ENCODE measurements around the gene SUPT20HL1.
"Not testable (repeated sequence)": the region's sequence is repeated elsewhere in the genome, so short reads cannot be mapped to it uniquely, and the experiment has no call there.

Gene SUPT20HL1

DNA sequence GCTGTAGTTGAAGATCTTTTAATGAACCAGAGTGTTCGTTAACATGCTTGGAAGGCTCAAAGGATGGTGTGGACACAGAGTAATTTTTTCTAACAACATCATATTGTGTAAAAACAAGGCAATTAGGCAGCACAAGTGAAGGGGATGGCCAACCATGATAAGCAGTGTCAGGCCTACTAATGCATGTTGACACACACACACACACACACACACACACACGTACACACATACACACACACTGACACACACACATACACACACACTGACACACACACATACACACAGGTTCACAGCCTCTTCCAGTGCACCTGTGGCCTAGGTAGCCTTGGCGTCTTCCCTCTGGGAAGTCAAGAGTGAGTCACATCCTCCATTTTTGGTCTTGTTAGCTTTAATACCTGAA is at the start of gene SUPT20HL1:
Gene SUPT20HL1, plus strand, starts transcription at position 368 of the 400 bp plus-strand sequence. CDS start 2,122 bp downstream, outside the sequence.
- no peak for DNase-seq

DNA sequence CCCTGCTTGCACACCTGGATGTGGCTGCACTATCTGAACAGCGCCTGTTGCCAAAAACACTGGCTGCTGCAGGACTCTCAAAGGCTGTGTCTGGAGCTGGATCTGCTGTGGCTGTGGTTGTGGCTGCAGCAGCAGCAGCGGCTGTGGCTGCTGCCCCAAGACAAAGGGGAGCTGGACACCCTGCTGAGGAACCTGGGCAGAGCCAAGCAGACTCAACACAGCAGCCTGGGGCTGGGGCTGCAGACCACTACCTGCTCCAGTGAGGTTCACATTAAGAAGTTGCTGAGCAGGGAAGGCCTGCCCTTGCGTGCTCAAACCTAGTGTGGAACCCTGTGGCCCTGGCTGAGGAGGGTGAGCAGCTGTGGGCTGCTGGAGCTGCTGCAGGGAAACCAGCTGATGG is 49.5 kb upstream of the SUPT20HL1 start:
- not testable (repeated sequence) for DNase-seq

DNA sequence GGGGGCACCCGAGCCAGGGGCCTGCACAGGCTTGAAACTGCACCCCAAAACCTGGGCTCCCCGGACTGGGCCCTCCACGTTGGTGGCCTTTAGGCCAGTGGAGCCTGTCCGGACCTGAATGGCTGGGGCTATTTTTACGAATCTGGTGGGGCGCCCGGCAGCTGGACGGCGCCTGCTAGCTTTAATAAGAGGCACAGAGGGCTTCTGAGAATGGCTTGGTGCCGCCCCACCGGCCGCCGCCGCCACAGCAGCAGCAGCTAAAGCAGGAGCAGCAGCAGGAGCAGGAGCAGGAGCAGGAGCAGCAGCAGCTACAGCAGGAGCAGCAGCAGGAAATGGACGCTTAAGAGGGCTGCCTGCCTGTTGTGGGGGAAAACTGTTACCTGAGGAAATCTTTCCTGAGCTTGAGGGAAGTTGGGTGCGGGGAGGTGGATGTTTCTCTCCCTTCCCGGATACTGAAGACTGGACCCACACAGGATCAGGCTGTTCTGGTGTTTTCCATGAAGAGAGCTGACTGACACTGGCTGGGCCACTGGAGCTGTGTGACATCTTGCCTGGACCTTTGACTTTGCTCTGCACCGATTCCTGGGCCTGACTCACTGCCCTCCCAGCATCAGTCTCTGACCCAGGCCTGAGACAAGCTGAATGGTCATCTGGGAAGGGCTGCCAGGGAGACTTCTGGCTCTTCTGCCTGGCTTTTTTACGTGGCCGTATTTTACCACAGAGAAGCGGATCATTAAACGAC is 48.8 kb upstream of the SUPT20HL1 start:
- DNase-seq = not testable (repeated sequence)

DNA sequence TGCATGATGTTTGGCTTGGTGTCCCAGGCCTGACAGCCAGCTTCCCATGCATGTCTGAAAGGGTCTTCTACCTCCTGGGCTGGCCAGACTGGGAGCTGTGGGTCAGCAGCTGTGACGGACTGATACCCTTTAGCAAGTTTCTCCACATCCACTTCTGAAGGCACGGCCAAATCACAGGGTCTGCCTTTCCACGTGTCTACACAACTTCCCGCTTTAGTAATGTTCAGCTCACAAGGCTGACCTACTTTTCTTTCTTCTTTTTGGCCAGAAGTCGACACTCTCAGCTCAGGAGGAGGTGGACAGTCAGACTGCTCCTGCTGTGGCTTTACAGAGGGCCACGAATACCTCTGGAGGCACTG is 48.2 kb upstream of the SUPT20HL1 start:
- DNase-seq = not testable (repeated sequence)

DNA sequence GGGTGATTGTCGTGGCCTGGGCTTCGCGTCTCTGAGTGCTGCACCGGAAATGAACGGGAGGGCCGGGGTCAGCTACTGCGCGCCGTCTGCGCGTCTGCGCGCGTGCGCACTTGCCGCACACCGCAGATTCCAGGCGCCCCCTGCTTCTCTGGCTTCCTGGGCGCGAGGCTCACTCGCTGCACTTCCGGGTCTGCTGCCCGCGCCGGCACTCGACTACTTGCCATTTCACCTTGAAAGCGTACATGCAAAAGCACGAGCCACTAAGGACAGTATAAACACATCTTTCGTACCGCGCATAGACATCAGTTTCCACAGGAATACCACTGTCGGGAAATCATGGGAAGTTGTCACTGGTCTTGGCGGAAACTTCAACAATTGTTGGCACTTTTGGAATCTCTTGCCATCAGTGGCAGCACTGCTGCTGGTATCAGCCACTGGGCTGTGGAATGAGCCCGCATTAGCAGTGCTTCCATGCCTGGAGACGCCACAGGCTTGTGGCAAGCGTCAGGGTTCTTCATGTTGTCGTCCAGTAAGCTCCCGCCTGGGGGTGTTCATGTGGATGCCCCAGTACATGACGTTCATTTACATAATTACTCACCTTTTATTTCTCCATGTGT is 46.3 kb upstream of the SUPT20HL1 start, which contains the start of gene SUPT20HL2:
Gene SUPT20HL2, minus strand, starts transcription at position 51 of the 617 bp plus-strand sequence. CDS start 754 bp downstream, outside the sequence.
- no peak for DNase-seq

DNA sequence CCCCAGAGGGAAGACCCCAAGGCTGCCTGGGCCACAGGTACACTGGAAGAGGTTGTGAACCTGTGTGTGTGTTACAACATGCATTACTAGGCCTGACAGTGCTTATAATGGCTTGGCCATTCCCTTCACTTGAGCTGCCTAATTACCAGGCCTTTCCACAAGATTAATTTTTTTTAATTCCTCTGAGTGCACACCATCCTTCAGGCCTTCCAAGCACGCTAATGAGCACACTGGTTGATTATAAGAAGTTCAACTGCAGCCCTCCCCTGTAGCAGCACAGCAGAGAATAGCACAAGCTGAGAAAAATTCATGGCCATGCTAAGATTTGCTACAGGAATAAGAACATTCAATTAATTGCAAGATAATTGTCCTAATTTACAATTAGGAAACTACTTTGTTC is 44.3 kb upstream of the SUPT20HL1 start:
- no peak for DNase-seq

DNA sequence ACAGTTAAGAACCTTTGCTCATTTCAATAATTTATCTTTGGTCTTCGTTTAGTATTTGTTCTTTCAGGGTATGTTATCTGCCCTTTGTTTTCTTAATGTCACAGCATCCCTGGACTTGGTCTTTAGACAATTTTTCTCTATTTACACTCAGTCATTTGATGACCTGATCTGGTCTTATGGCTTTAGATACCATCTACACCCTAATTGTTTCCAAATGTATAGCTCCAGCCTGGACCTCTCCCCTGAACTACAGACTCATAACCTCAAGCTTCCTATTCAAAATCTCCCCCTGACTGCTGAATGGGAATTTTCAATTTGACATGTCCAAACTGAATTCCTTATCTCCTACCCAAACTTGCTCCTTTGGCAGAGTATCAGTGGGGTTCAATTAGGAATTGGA is 42.9 kb upstream of the SUPT20HL1 start:
- no peak for DNase-seq

DNA sequence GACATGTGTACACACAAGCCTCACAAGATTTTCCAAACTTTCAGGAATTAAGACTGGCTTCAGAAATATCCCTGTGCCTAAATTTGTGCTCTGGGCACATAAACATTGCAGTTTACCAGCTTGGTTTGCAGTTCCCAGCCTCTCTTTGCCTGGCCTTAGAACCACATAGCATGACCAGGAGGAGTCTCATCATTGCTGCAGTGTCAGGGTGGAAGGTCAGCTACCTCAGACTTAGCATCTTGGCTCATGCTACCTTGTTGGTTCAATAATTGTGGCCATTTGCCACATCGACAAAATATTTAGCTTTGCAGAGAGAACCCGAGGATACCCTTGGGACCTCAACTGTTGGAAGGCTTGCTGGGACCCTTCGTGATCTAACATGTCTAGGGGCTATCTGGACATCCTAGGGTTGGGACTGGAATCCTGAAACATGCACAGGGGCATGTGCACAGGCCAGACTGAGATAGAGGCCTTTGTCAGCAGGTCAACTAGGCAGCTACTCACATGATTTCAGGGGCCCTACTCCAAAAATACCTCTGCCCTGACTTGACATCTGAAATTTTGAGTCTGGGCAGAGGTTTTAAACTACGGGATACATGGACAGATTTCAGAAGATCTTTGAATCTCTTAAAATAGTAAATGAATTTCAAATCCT is 38.6 kb upstream of the SUPT20HL1 start:
- no peak for DNase-seq

DNA sequence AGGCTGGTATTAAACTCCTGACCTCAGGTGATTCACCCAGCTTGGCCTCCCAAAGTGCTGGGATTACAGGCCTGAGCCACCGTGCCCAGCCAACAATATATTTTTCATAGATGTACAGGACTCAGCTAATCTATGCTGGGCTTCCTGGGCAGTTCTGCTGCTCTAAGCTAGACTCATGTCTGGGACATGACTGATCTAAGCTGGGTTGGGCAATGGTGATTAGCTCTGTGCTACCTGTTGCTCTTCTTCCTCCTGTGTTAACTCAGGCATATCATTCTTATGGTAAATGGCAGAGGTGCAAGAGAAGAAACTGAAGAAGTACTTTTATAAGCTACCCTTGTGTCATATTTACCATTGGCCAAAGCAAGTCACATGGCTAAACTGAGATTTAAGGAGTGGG is 35.2 kb upstream of the SUPT20HL1 start:
- DNase-seq = no peak

DNA sequence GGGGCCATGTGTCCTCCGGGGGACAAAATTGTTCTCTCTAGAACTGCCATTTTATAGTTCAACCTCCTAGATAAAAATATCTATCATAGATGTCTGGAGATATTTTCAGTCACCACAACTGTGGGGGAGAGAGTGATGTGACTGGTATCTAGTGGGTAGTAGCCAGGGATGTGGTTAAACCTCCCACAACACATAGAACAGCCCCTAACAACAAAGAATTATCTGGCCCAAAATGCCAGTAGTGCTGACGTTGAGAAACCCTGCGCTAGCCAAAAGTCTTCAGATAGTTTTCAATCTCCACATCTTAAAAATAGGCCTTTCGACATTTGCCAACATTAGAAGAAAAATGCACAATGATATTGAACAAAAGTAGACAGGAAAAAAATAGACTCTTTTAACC is 27.6 kb upstream of the SUPT20HL1 start:
- DNase-seq = no peak

DNA sequence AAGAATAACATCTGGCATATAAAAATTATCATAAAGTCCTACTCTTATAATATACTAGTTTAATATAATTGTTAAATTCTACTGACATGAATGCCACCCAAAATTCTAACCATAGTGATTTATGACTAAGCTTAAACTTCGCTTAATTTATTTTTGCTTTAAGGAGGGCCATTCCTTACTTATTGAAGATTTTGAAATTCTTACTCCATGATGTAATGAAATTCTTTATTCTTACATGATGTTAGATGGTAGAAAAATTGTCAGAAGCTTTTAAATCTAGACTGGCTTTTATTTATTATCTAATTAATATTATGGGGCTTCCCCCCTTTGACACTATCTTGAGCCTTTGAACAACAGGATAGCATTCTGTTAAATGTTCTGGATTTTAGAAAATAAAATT is 27.1 kb upstream of the SUPT20HL1 start:
- no peak for DNase-seq

DNA sequence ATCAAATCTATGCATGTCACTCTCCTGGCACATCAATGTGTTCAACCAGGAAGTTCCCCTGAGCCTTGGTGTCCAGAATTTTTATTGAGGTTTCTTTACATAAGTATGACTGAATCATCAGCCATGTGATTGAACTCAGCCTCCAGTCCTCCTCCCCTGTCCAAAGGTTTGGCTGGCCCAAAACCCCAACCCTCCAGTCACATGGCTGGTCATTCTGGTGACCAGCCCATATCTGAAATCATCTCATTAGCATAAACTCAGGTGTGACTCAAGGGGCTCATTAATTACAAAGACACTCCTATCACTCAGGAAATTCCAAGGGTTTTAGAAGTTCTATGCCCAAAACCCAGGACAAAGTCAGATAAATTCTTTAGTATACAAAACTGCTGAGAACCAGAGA is 26.0 kb upstream of the SUPT20HL1 start:
- DNase-seq = no peak

DNA sequence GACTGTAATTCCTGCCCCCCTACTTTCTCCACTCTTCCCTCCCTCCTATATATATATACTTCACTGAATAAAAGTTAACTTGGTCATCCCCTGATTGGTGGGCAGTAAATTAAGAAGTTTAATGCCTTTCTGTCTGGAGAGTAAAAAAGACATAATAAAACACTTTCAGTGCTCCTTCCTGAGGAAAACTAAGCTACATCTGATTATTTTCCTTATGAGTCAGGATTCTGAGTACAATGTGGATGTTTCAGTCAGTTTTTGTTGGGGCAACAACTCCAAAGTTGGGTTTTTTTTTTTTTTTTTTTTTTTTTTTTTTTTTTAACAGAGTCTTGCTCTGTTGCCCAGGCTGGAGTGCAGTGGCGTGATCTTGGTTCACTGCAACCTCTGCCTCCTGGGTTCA is 24.6 kb upstream of the SUPT20HL1 start:
- no peak for DNase-seq

DNA sequence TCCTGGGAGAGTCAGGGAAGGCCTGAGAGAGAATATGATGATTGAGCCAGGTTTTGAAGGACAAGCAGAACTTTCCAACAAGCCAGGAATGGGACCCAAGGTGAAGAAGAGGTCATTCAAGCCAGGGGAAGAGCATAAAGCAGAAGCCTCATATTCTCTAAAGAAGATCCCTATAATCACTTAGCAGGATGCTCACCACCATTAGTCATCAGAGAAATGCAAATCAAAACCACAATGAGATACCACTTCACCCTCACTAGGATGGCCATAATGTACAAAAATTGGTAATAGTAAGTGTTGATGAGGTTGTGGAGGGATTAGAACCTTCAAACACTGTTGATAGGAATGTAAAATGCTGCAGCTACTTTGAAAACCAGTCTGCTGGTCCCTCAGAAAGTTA is 20.5 kb upstream of the SUPT20HL1 start:
- no peak for DNase-seq

DNA sequence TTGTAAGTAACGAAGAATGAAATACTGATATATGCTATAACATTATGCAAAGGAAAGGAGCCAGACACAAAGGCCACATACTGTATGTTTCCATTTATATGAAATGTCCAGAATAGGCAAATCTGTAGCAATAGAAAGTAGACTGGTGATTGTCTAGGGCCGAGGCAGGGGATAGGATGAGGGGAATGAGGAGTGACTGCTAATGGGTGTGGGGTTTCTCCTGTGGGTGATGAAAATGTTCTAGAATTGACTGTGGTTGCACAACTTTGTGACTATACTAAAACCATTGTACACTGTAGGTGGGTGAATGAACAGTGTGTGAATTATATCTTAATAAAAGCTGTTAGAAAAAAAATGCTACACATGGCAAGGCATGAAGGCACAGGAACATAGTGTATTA is 19.9 kb upstream of the SUPT20HL1 start:
- DNase-seq = no peak

DNA sequence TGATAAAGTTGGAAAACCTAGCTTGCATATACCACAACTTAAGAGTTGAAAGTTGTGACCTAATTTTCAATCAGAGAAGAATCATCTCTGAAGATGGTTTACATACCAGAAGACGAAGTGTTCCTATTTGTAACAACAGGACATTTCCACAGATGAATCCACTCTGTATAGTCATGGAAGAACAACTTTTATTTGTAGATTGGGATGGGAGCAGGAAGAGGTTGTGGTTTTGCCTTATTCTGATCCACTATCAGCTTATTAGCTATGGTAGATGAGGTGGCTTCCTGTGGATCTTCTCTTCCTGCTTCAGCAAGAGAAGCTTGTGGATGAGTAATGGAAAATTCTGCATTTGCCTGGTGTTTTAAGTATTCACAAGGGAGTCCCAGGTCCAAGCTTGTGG is 18.6 kb upstream of the SUPT20HL1 start:
- DNase-seq = no peak

DNA sequence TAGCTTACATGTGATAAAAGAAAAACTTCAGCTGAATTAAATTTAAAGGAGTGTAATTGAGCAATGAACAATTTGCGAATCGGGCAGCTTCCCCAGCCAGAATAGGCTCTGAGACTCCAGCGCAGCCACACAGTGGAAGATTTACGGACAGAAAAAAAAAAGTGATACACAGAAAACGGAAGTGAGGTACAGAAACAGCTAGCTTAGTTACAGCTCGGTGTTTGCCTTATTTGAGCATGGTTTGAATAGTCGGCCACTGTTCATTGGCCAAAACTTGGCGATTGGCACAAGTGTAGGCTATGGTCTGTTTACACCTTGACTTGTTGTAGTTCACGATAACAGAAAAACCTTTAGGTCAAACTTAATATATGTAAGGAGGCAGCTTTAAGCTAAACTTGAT is 16.7 kb upstream of the SUPT20HL1 start:
- no peak for DNase-seq

DNA sequence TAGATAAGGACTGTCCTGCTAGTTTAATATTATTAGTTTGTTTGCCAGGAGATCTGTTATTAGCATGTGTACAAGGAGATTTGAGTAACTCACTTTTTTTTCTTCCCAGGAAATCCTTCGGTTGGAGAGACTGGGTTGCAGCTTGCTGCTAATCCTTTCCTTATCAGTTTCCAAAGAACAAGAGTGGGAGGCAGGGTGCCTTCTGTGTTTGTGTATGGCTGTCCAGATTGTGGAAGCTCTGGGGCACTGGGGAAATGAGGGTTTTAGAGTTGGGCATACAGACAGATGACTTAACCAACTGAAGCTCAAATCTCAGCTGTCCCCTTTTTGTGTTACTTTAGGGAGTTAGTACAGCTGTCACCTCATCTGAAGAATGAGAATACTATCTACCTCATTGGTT is 12.6 kb upstream of the SUPT20HL1 start:
- no peak for DNase-seq

DNA sequence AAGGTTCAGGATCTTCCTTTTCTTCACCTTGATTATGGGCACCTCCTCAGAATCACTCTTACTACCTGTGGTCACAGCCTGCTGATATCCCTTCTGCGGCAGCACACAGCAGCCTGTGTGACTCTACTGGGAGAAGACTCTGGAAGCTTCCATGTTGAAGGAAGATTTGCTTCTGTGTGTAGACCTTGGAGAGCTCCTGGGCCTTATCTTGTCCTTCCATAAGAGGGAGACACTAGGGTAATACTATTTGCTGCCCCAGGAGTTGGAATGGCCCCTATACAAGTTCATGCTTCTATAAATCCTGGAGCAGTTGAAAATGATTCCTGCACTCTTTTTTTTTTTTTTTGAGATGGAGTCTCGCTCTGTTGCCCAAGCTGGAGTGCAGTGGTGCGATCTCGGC is 10.2 kb upstream of the SUPT20HL1 start:
- DNase-seq = no peak

DNA sequence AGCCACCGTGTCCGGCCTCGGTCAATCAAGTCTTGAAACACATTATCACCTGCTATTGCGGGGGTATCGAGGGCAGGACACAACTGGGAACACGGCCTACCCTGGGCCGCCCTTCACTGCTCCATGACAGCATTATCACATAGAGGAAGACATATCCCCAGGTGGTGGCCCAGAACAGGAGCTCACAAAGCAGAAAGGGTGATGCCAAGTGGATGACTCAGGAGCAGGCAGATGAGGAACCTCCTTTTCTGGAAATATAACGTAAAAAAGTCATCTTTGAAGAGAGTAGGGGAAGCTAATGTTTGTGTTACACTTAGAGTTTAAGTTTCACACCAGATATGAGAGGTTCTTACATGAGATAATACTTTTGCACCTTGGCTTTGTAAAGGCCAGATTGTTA is 5.3 kb upstream of the SUPT20HL1 start:
- DNase-seq = no peak

DNA sequence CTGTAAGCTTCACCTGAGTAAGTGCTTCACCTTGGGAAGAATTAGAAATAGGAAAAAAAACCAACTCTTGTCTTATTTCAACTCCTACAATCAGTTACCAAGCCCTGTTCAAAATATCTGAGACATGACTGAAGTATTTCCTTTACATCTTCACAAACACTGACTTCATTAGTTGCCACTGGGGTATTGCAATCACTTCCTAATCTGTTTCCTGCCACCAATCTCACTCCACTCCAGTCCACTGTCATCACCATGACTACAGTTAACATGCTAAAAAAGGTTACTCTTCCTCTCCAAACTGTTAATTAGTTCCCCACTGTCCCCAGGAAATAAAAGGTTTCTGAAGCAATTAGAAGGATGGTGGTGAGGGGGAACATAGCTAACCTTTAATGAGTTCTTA is 3.3 kb upstream of the SUPT20HL1 start:
- no peak for DNase-seq

DNA sequence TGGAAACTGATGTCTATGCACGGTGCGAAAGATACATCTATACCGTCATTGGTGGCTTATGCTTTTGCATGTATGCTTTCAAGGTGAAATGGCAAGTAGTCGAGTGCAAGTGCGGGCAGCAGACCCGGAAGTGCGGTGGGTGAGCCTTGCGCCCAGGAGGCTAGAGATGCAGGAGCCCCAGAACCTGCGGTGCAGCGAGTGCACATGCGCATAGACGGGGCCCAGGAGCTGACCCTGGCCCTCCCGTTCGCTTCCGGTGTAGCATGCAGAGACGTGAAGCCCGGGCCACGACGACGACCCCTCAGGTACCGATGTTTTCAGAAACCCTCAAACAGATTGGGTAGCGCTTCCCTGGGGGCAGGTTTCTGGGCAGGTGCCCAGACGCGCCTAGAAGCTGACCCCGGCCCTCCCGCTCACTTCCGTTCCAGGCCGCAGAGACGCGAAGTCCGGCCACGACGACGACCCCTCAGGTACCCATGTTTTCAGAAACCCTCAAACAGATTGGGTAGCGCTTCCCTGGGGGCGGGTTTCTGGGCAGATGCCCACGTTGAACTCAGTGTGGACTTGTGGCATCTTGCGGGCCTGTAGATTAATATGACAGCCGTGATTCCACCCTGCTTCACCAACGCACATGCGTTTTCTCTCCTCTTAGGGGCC is 1.8 kb downstream of the SUPT20HL1 start:
- DNase-seq = not testable (repeated sequence)

DNA sequence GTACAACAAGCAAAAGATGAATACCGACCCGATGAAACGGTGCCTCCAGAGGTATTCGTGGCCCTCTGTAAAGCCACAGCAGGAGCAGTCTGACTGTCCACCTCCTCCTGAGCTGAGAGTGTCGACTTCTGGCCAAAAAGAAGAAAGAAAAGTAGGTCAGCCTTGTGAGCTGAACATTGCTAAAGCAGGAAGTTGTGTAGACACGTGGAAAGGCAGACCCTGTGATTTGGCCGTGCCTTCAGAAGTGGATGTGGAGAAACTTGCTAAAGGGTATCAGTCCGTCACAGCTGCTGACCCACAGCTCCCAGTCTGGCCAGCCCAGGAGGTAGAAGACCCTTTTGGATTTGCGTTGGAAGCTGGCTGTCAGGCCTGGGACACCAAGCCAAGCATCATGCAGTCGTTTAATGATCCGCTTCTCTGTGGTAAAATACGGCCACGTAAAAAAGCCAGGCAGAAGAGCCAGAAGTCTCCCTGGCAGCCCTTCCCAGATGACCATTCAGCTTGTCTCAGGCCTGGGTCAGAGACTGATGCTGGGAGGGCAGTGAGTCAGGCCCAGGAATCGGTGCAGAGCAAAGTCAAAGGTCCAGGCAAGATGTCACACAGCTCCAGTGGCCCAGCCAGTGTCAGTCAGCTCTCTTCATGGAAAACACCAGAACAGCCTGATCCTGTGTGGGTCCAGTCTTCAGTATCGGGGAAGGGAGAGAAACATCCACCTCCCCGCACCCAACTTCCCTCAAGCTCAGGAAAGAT is 3.2 kb downstream of the SUPT20HL1 start:
- not testable (repeated sequence) for DNase-seq

Data from NCI-H1436 treated with DMSO at 0.1 percent for 48 hours (cell line).